HEK293 (cell line): Measurements from ENCODE around the gene JAZF1.

ENCODE experiments used
- CTCF ChIA-PET: fragments of 350-600 bp; formaldehyde crosslinking; extraction: SDS; loops from one replicate; lab custom pipeline; 2021; ENCODE audit warnings: antibody characterized with exemption; lab: Yijun Ruan, JAX
- POLR2A ChIA-PET: fragments of 300-600 bp; formaldehyde crosslinking; extraction: SDS; loops from one replicate; lab custom pipeline; 2020; ENCODE audit warnings: antibody characterized with exemption, inconsistent platforms; lab: Yijun Ruan, JAX
- H3K27ac ChIP-seq: fragments of 200-500 bp; sonication (Bioruptor generic); 2 replicates; pipeline ENCODE4 v1.5.1; 2014; ENCODE audit warnings: low read depth, low read length, control low read depth, inconsistent platforms; ENCODE audit errors: extremely low read depth
- H3K36me3 ChIP-seq, 2 experiments: fragments of 200-500 bp in 1 of 2; sonication (Bioruptor generic) in 1 of 2; 1 replicate in 1 of 2; 2 replicates in 1 of 2; pipeline ENCODE4 v1.5.1; 2014 to 2017; ENCODE audit warnings: inconsistent platforms in 2 of 2, low read length in 2 of 2; ENCODE audit not compliant: control insufficient read depth in 2 of 2, insufficient read depth in 1 of 2
- H3K4me1 ChIP-seq: fragments of 200-500 bp; sonication (Bioruptor generic); 2 replicates; pipeline ENCODE4 v1.5.1; 2014; ENCODE audit warnings: mild to moderate bottlenecking, low read length, inconsistent platforms; ENCODE audit not compliant: control insufficient read depth, insufficient read depth
- H3K4me3 ChIP-seq: 2 replicates; pipeline ENCODE4 v1.5.1; 2011; ENCODE audit warnings: low read depth, mild to moderate bottlenecking, control low read depth, low read length, moderate library complexity
- H3K9me3 ChIP-seq: fragments of 200-500 bp; sonication (Bioruptor generic); 2 replicates; pipeline ENCODE4 v1.5.1; 2014; ENCODE audit warnings: low read depth, low read length, inconsistent platforms; ENCODE audit not compliant: control insufficient read depth, insufficient read depth
- HIC1 ChIP-seq: fragments of 450-650 bp; formaldehyde crosslinking; IDR thresholded peaks from 2 replicates; pipeline ENCODE4 v1.5.1; 2016; ENCODE audit warnings: missing biosample characterization, missing genetic modification characterization
- KLF8 ChIP-seq: fragments of 450-650 bp; formaldehyde crosslinking; IDR thresholded peaks from 2 replicates; pipeline ENCODE4 v1.5.1; 2016; ENCODE audit warnings: missing biosample characterization, missing genetic modification characterization
- OSR2 ChIP-seq: fragments of 450-650 bp; formaldehyde crosslinking; IDR thresholded peaks from 2 replicates; pipeline ENCODE4 v1.5.1; 2016; ENCODE audit warnings: missing biosample characterization, missing genetic modification characterization
- SCRT2 ChIP-seq: fragments of 450-650 bp; formaldehyde crosslinking; IDR thresholded peaks from 2 replicates; pipeline ENCODE4 v1.5.1; 2016; ENCODE audit warnings: missing biosample characterization, missing genetic modification characterization
- SETDB1 ChIP-seq: IDR thresholded peaks from one replicate; pipeline ENCODE4 v1.6.1; 2017; ENCODE audit warnings: mild to moderate bottlenecking, low read length, moderate library complexity, mixed read lengths; ENCODE audit not compliant: insufficient read length
- ZBTB6 ChIP-seq: fragments of 450-650 bp; formaldehyde crosslinking; IDR thresholded peaks from 2 replicates; pipeline ENCODE4 v1.5.1; 2017; ENCODE audit warnings: missing biosample characterization, missing genetic modification characterization
- ZNF16 ChIP-seq: fragments of 450-650 bp; formaldehyde crosslinking; IDR thresholded peaks from 2 replicates; pipeline ENCODE4 v1.5.1; 2016; ENCODE audit warnings: low read depth, missing biosample characterization, missing genetic modification characterization
- ZNF184 ChIP-seq: fragments of 450-650 bp; IDR thresholded peaks from 2 replicates; pipeline ENCODE4 v1.5.1; 2018; ENCODE audit warnings: missing biosample characterization, mild to moderate bottlenecking, missing genetic modification characterization
- ZNF19 ChIP-seq: fragments of 450-650 bp; formaldehyde crosslinking; IDR thresholded peaks from 2 replicates; pipeline ENCODE4; 2016; ENCODE audit warnings: missing biosample characterization, missing genetic modification characterization, low read depth
- ZNF266 ChIP-seq: fragments of 450-650 bp; formaldehyde crosslinking; IDR thresholded peaks from 2 replicates; pipeline ENCODE4 v1.5.1; 2016; ENCODE audit warnings: missing biosample characterization, missing genetic modification characterization, low read depth
- ZNF366 ChIP-seq: fragments of 450-650 bp; formaldehyde crosslinking; conservative IDR thresholded peaks from 2 replicates; pipeline ENCODE4 v1.5.1; 2016; ENCODE audit warnings: missing biosample characterization, missing genetic modification characterization
- ZNF426 ChIP-seq: fragments of 450-650 bp; formaldehyde crosslinking; IDR thresholded peaks from 2 replicates; pipeline ENCODE4 v1.5.1; 2017; ENCODE audit warnings: missing biosample characterization, missing genetic modification characterization, mild to moderate bottlenecking, inconsistent platforms, moderate library complexity
- ZNF600 ChIP-seq: fragments of 450-650 bp; formaldehyde crosslinking; IDR thresholded peaks from 2 replicates; pipeline ENCODE4 v1.5.1; 2016; ENCODE audit warnings: missing biosample characterization, missing genetic modification characterization
- ZNF701 ChIP-seq: fragments of 450-650 bp; formaldehyde crosslinking; IDR thresholded peaks from 2 replicates; pipeline ENCODE4 v1.5.1; 2016; ENCODE audit warnings: missing biosample characterization, missing genetic modification characterization
- ZSCAN16 ChIP-seq: fragments of 450-650 bp; formaldehyde crosslinking; IDR thresholded peaks from 2 replicates; pipeline ENCODE4 v1.5.1; 2016; ENCODE audit warnings: missing biosample characterization, missing genetic modification characterization
- TF ChIP-seq, protein P1 (sequence below): fragments of 450-650 bp; formaldehyde crosslinking; IDR thresholded peaks from 2 replicates; pipeline ENCODE4 v1.5.1; 2017; ENCODE audit warnings: missing biosample characterization, missing genetic modification characterization
- TF ChIP-seq, protein P2 (sequence below): fragments of 450-650 bp; formaldehyde crosslinking; IDR thresholded peaks from 2 replicates; pipeline ENCODE4 v1.5.1; 2016; ENCODE audit warnings: missing biosample characterization, missing genetic modification characterization
- TF ChIP-seq, protein P3 (sequence below): fragments of 450-650 bp; formaldehyde crosslinking; IDR thresholded peaks from 2 replicates; pipeline ENCODE4 v1.5.1; 2016; ENCODE audit warnings: missing biosample characterization, missing genetic modification characterization

JAZF1 gene

DNA sequence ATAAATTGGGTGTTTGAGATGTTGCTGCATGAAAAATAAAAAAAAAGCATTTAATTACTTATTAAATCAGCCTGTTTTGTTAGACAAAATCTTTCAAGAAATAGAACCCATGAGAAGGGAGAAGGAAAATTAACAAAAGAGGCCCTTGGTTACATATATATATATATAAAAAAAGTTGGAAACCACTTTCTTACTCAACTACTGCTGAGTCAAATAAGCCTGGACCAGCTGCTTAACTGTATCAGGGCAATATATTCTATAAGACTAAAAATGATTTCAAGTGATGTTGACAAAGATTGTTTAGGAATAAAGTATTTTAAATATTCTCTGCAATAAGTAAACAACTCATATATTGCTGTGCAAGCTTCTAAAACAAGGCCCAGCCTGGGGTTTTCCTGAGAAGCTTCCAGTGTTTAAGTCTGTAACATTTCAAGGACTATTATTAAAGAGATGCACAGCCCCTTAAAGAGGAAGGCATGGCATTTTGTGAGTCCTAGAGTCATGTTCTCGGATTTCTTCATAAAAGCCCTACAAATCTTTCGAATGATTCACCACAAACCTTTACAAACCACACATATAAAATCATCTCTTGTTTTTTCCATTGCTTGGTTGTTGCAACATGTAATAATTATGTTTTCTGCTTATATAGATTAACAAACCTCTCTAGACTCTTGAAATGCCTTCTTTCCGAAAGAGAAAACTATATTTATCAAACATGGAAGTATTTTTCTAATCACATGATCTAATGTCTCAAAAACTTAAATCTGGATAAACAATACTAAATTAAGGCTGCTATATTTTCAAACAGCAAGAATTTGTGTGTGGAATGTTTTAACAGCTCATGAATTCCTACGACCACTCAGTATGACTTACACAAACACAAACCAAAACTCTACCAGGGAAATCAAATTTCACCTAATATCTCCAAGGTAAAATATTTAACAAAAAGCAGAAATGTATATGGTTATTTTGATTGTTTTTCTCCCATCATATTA, 14.3 kb downstream of the JAZF1 start:
- no peak overlapping the region for H3K4me3 ChIP-seq
- ChIA-PET CTCF (interaction anchor here (0.9 to 1.2 kb wide), 2 partner anchors 88 to 525 kb away, joined by 3 read pairs; no protein-coding TSS in a partner anchor), POLR2A (no interaction called here)
- no peak overlapping the region for H3K27ac ChIP-seq
- H3K9me3 ChIP-seq = no peaks in the 10 kb centered on the region
- H3K4me1 ChIP-seq = peaks cover 9% of the 10 kb centered on the region; the same call in 1 of the 2 replicates
- no peak for TF ChIP-seq OSR2
- TF ChIP-seq ZNF16 = no peak
- TF ChIP-seq, protein P1, sequence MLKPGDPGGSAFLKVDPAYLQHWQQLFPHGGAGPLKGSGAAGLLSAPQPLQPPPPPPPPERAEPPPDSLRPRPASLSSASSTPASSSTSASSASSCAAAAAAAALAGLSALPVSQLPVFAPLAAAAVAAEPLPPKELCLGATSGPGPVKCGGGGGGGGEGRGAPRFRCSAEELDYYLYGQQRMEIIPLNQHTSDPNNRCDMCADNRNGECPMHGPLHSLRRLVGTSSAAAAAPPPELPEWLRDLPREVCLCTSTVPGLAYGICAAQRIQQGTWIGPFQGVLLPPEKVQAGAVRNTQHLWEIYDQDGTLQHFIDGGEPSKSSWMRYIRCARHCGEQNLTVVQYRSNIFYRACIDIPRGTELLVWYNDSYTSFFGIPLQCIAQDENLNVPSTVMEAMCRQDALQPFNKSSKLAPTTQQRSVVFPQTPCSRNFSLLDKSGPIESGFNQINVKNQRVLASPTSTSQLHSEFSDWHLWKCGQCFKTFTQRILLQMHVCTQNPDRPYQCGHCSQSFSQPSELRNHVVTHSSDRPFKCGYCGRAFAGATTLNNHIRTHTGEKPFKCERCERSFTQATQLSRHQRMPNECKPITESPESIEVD = peak; percentile 29; the same call in 1 of the 2 replicates
- H3K36me3 ChIP-seq = no peaks in the 10 kb centered on the region

- POLR2A ChIA-PET = no interaction called here
Measured at GRCh38 chr7:28165261-28165660, 15.3 kb downstream of the JAZF1 start.

More at GRCh38 chr7:28165261-28165660, 15.3 kb downstream of the JAZF1 start:
- CTCF ChIA-PET = interaction anchor here (1.2 kb wide), 1 partner anchor 87 kb away, joined by 3 read pairs; no protein-coding TSS in a partner anchor
- Histone ChIP-seq H3K4me3 (no peak overlapping the region), H3K27ac (no peak overlapping the region), H3K9me3 (no peaks in the 10 kb centered on the region), H3K4me1 (peaks cover 9% of the 10 kb centered on the region; the same call in 1 of the 2 replicates), H3K36me3 (no peaks in the 10 kb centered on the region)
- TF ChIP-seq ZNF600 (tag by site-specific recombination) = no peak
- no peak for TF ChIP-seq ZNF426 (tag by site-specific recombination)
- no peak for TF ChIP-seq ZNF701
- no peak for TF ChIP-seq ZNF184
- no peak for TF ChIP-seq ZNF366 (tag by site-specific recombination)
- TF ChIP-seq SETDB1 = no peak
- TF ChIP-seq, protein P2, sequence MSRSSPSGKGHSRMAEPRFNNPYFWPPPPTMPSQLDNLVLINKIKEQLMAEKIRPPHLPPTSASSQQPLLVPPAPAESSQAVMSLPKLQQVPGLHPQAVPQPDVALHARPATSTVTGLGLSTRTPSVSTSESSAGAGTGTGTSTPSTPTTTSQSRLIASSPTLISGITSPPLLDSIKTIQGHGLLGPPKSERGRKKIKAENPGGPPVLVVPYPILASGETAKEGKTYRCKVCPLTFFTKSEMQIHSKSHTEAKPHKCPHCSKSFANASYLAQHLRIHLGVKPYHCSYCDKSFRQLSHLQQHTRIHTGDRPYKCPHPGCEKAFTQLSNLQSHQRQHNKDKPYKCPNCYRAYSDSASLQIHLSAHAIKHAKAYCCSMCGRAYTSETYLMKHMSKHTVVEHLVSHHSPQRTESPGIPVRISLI (tag by site-specific recombination) = no peak
- TF ChIP-seq, protein P3, sequence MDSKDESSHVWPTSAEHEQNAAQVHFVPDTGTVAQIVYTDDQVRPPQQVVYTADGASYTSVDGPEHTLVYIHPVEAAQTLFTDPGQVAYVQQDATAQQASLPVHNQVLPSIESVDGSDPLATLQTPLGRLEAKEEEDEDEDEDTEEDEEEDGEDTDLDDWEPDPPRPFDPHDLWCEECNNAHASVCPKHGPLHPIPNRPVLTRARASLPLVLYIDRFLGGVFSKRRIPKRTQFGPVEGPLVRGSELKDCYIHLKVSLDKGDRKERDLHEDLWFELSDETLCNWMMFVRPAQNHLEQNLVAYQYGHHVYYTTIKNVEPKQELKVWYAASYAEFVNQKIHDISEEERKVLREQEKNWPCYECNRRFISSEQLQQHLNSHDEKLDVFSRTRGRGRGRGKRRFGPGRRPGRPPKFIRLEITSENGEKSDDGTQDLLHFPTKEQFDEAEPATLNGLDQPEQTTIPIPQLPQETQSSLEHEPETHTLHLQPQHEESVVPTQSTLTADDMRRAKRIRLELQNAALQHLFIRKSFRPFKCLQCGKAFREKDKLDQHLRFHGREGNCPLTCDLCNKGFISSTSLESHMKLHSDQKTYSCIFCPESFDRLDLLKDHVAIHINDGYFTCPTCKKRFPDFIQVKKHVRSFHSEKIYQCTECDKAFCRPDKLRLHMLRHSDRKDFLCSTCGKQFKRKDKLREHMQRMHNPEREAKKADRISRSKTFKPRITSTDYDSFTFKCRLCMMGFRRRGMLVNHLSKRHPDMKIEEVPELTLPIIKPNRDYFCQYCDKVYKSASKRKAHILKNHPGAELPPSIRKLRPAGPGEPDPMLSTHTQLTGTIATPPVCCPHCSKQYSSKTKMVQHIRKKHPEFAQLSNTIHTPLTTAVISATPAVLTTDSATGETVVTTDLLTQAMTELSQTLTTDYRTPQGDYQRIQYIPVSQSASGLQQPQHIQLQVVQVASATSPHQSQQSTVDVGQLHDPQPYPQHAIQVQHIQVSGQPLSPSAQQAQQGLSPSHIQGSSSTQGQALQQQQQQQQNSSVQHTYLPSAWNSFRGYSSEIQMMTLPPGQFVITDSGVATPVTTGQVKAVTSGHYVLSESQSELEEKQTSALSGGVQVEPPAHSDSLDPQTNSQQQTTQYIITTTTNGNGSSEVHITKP (tag by site-specific recombination) = no peak
- no peak for TF ChIP-seq SCRT2
- no peak for TF ChIP-seq ZNF19
- TF ChIP-seq KLF8 (tag by site-specific recombination) = no peak
- TF ChIP-seq HIC1 (tag by site-specific recombination) = no peak
- TF ChIP-seq ZNF266 (tag by site-specific recombination) = no peak
- no peak for TF ChIP-seq ZSCAN16 (tag by site-specific recombination)
- no peak for TF ChIP-seq ZBTB6 (tag by site-specific recombination)
